Breast epithelium (tissue), 4 donors: ENCODE measurements around the gene CACNA2D2. TPM values are rescaled to one million over a fixed set of nuclear protein-coding genes. Genes with fewer than 3 reads are reported as not detected.

Experiments
- DNase-seq, 2 donors: peaks; one replicate each; pipeline ENCODE4 v3.0.0-alpha.2; 2019; ENCODE audit warnings: low spot score in 2 of 2
- H3K27ac ChIP-seq, 2 donors: fragments of 200-600 bp; sonication (generic) in 1 of 2; one replicate each; pipeline ENCODE4 v1.5.1; 2016 to 2019; ENCODE audit warnings: mild to moderate bottlenecking in 1 of 2
- H3K27me3 ChIP-seq, 2 donors: fragments of 200-600 bp; sonication (generic) in 1 of 2; one replicate each; pipeline versions ENCODE4 v1.5.1 to v1.6.0; 2017 to 2019; ENCODE audit warnings: control low read depth in 1 of 2, mild to moderate bottlenecking in 1 of 2
- H3K36me3 ChIP-seq: fragments of 200-600 bp; one replicate; pipeline ENCODE4 v1.5.1; 2019
- H3K4me1 ChIP-seq, 2 donors: fragments of 200-600 bp; sonication (generic); one replicate each; pipeline ENCODE4 v1.5.1; 2016 to 2019; ENCODE audit warnings: control low read depth in 1 of 2
- H3K4me3 ChIP-seq, 3 donors: fragments of 200-600 bp; sonication (generic); 1 replicate in 2 of 3; 2 replicates in 1 of 3; pipeline ENCODE4 v1.5.1; 2016 to 2019; ENCODE audit warnings: mild to moderate bottlenecking in 3 of 3, moderate library complexity in 2 of 3
- H3K9me3 ChIP-seq, 2 donors: fragments of 200-600 bp; sonication (generic) in 1 of 2; one replicate each; pipeline ENCODE4 v1.5.1; 2016 to 2019; ENCODE audit warnings: control low read depth in 1 of 2
- CTCF ChIP-seq, 3 donors: fragments of 450-650 bp; IDR thresholded peaks; one replicate each; pipeline ENCODE4 v1.5.1; 2016 to 2017; ENCODE audit warnings: antibody characterized with exemption in 3 of 3, mild to moderate bottlenecking in 3 of 3, moderate library complexity in 3 of 3
- POLR2A ChIP-seq: fragments of 450-650 bp; IDR thresholded peaks from one replicate; pipeline ENCODE4 v1.6.1; 2016; ENCODE audit warnings: antibody characterized with exemption, mild to moderate bottlenecking, moderate library complexity
- POLR2AphosphoS5 ChIP-seq, 3 donors: sonication (generic); formaldehyde crosslinking; IDR thresholded peaks; one replicate each; pipeline ENCODE4 v1.6.1; 2017; ENCODE audit warnings: antibody characterized with exemption in 3 of 3
- intact Hi-C: fragments of 100-400 bp; cut with DNase I; formaldehyde crosslinking; loops from one replicate; pipeline ENCODE4 v1.15.1; 2023; ENCODE audit warnings: low total_unique reads
- total RNA-seq, 3 donors: library from RNA; depleted of rRNA; stranded (reverse); fragments of >200 nt; gene quantifications; one replicate each; pipeline ENCODE4 v1.1.0, GENCODE V29; 2016

Gene CACNA2D2
- total RNA-seq, 3 donors from 2014 or later, result 0.80 to 2.0 (median 1.5) TPM

GRCh38 chr3:50418850-50419249 is 84.6 kb downstream of the CACNA2D2 start:
- intact Hi-C loops, result loop anchor here (5.0 kb wide), 1 partner anchor 743 kb away; no protein-coding TSS in a partner anchor
- no peak for TF ChIP-seq CTCF (IDR thresholded peaks at IDR 0.05)
- TF ChIP-seq POLR2AphosphoS5 (IDR thresholded peaks at IDR 0.05), result no peak
- no peak for TF ChIP-seq POLR2A
- no peaks in the 10 kb centered on the region for H3K4me1 ChIP-seq
- H3K9me3 ChIP-seq, result no peaks in the 10 kb centered on the region
- H3K27ac ChIP-seq, result no peak overlapping the region
- H3K36me3 ChIP-seq, result no peaks in the 10 kb centered on the region
- no peak for DNase-seq
- H3K27me3 ChIP-seq, result no peaks in the 10 kb centered on the region
- no peak overlapping the region for H3K4me3 ChIP-seq

- Histone ChIP-seq H3K4me1 (no peaks in the 10 kb centered on the region), H3K27me3 (no peaks in the 10 kb centered on the region), H3K27ac (no peak overlapping the region), H3K36me3 (no peaks in the 10 kb centered on the region), H3K4me3 (no peak overlapping the region), H3K9me3 (no peaks in the 10 kb centered on the region)
- DNase-seq, result no peak
- no peak for TF ChIP-seq POLR2A
- intact Hi-C loops, result loop anchor here (5.0 kb wide), 1 partner anchor 745 kb away; no protein-coding TSS in a partner anchor
Measured at GRCh38 chr3:50417637-50418033, 85.8 kb downstream of the CACNA2D2 start.

GRCh38 chr3:50416736-50417636 is 86.4 kb downstream of the CACNA2D2 start:
- no peak overlapping the region for H3K4me3 ChIP-seq
- TF ChIP-seq POLR2A (no peak), CTCF (IDR thresholded peaks at IDR 0.05) (no peak), POLR2AphosphoS5 (IDR thresholded peaks at IDR 0.05) (no peak)
- H3K27ac ChIP-seq, result no peak overlapping the region
- DNase-seq, result no peak
- no peaks in the 10 kb centered on the region for H3K36me3 ChIP-seq
- no peaks in the 10 kb centered on the region for H3K27me3 ChIP-seq
- no peaks in the 10 kb centered on the region for H3K9me3 ChIP-seq
- intact Hi-C loops, result loop anchor here (5.0 kb wide), 1 partner anchor 745 kb away; no protein-coding TSS in a partner anchor
- H3K4me1 ChIP-seq, result no peaks in the 10 kb centered on the region

GRCh38 chr3:50415816-50416215 is 87.6 kb downstream of the CACNA2D2 start:
- no peak overlapping the region for H3K27ac ChIP-seq

GRCh38 chr3:50415061-50415460 is 88.4 kb downstream of the CACNA2D2 start:
- no peak for DNase-seq
- no peaks in the 10 kb centered on the region for H3K9me3 ChIP-seq
- no peaks in the 10 kb centered on the region for H3K4me1 ChIP-seq
- no peaks in the 10 kb centered on the region for H3K27me3 ChIP-seq
- intact Hi-C loops, result loop anchor here (5.0 kb wide), 1 partner anchor 747 kb away; no protein-coding TSS in a partner anchor
- no peak overlapping the region for H3K4me3 ChIP-seq
- no peak overlapping the region for H3K27ac ChIP-seq
- no peaks in the 10 kb centered on the region for H3K36me3 ChIP-seq
- TF ChIP-seq POLR2A (no peak), CTCF (IDR thresholded peaks at IDR 0.05) (no peak), POLR2AphosphoS5 (IDR thresholded peaks at IDR 0.05) (no peak)

More at GRCh38 chr3:50415816-50416215, 87.6 kb downstream of the CACNA2D2 start:
- no peaks in the 10 kb centered on the region for H3K27me3 ChIP-seq
- TF ChIP-seq POLR2AphosphoS5 (IDR thresholded peaks at IDR 0.05), result no peak
- no peak for TF ChIP-seq POLR2A
- no peak for TF ChIP-seq CTCF (IDR thresholded peaks at IDR 0.05)
- H3K4me3 ChIP-seq, result no peak overlapping the region
- H3K4me1 ChIP-seq, result no peaks in the 10 kb centered on the region
- no peaks in the 10 kb centered on the region for H3K36me3 ChIP-seq
- DNase-seq, result no peak
- intact Hi-C loops, result loop anchor here (5.0 kb wide), 1 partner anchor 746 kb away; no protein-coding TSS in a partner anchor
- no peaks in the 10 kb centered on the region for H3K9me3 ChIP-seq
